Activated naive CD4-positive, alpha-beta T cell treated with Interleukin-2 at 50 U/mL for 16 hours (primary cell): Measurements from ENCODE around the gene PRRX1.

Experiments
- DNase-seq: peaks from one replicate; pipeline ENCODE4 v3.0.0-alpha.2; 2020

The PRRX1 gene

GRCh38 chr1:170664828-170665612, 1.1 kb downstream of the PRRX1 start:
- DNase-seq, result no peak

GRCh38 chr1:170665629-170666028, 1.7 kb downstream of the PRRX1 start:
- DNase-seq, result no peak

GRCh38 chr1:170666541-170667254, 2.8 kb downstream of the PRRX1 start:
- no peak for DNase-seq

- no peak for DNase-seq
Measured at GRCh38 chr1:170668209-170669106, 4.5 kb downstream of the PRRX1 start.

- no peak for DNase-seq
Measured at GRCh38 chr1:170669107-170669445, 5.1 kb downstream of the PRRX1 start.

- no peak for DNase-seq
Measured at GRCh38 chr1:170669586-170670530, 5.9 kb downstream of the PRRX1 start.

GRCh38 chr1:170670802-170671628, 7.1 kb downstream of the PRRX1 start:
- no peak for DNase-seq

GRCh38 chr1:170671629-170671963, 7.7 kb downstream of the PRRX1 start:
- no peak for DNase-seq

GRCh38 chr1:170672316-170672715, 8.4 kb downstream of the PRRX1 start:
- no peak for DNase-seq

- no peak for DNase-seq
Measured at GRCh38 chr1:170674239-170674638, 10.3 kb downstream of the PRRX1 start.

- no peak for DNase-seq
Measured at GRCh38 chr1:170674986-170675385, 11.1 kb downstream of the PRRX1 start.

GRCh38 chr1:170675865-170676264, 11.9 kb downstream of the PRRX1 start:
- no peak for DNase-seq

GRCh38 chr1:170676628-170677027, 12.7 kb downstream of the PRRX1 start:
- no peak for DNase-seq

- no peak for DNase-seq
Measured at GRCh38 chr1:170678027-170678600, 14.2 kb downstream of the PRRX1 start.

GRCh38 chr1:170680428-170680827, 16.5 kb downstream of the PRRX1 start:
- no peak for DNase-seq

- no peak for DNase-seq
Measured at GRCh38 chr1:170682169-170682568, 18.2 kb downstream of the PRRX1 start.

- DNase-seq, result no peak
Measured at GRCh38 chr1:170682809-170683208, 18.9 kb downstream of the PRRX1 start.

- no peak for DNase-seq
Measured at GRCh38 chr1:170685166-170685565, 21.2 kb downstream of the PRRX1 start.

- DNase-seq, result no peak
Measured at GRCh38 chr1:170686291-170686690, 22.4 kb downstream of the PRRX1 start.

GRCh38 chr1:170687621-170688020, 23.7 kb downstream of the PRRX1 start:
- no peak for DNase-seq

GRCh38 chr1:170691258-170691657, 27.3 kb downstream of the PRRX1 start:
- DNase-seq, result no peak
